PFSK-1 (cell line): ENCODE measurements around the gene HOXB6.

Experiments
- FOXP2 ChIP-seq: optimal IDR thresholded peaks from 2 replicates; pipeline ENCODE3; 2011; ENCODE audit warnings: borderline replicate concordance, control low read depth, inconsistent platforms; ENCODE audit not compliant: insufficient read depth; ENCODE audit errors: extremely low read length, extremely low read depth
- POLR2AphosphoS5 ChIP-seq: IDR thresholded peaks from 2 replicates; pipeline ENCODE4 v1.6.1; 2012; ENCODE audit warnings: low read depth, mild to moderate bottlenecking, control low read depth, low read length, moderate library complexity
- TAF1 ChIP-seq: IDR thresholded peaks from 2 replicates; pipeline ENCODE4 v1.6.1; 2012; ENCODE audit warnings: low read length, control low read depth, borderline replicate concordance; ENCODE audit not compliant: insufficient read depth
- TF ChIP-seq, protein P1 (sequence below), 2 experiments: IDR thresholded peaks; 2 replicates each; pipeline versions ENCODE4 v1.6.1 to v1.8.0; 2011 to 2012; ENCODE audit warnings: low read depth in 2 of 2, low read length in 2 of 2, control low read depth in 1 of 2, inconsistent platforms in 1 of 2, mild to moderate bottlenecking in 1 of 2, moderate library complexity in 1 of 2; ENCODE audit not compliant: insufficient read depth in 1 of 2

DNA sequence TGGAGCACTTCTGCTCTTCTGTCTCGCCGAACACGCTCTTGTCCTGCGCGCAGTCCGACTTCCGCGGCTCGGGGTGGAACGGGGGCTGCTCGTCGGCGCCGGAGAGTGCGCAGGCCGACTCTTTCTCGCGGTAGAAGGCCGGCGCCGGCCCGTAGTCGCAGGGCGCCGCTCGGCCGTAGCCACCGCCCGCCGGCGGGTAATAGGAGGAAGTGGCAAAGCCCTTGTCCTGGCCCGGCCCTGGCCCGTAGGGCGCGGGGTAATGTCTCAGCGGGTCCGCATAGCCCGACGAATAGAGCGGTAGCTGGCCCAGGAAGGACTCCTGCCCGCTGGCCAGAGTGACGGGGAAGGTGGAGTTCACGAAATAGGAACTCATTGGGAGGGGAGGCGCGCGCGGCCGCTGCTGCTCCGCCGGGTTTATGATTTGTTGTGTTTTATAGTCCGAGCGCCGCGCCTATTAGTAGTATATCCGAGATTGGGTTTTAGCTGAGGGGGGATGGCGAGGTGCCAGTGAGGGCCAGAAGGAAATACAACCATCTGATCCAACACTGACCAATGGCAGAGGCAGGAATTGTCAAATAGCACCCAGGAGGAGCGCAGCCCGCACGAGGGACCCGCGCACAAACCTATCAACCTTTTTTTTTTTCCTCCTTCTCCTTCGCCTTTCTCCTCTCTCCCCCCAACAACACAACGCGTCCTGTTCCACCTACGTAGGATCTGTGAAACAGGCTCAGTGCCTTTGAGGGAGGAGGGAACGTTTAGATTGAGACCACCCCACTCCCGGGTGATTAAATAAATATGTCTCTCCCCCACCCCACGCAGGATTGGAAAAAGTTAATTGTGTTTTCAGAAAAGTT is 6.8 kb downstream of the HOXB6 start:
- TF ChIP-seq POLR2AphosphoS5, result no peak
- no peak for TF ChIP-seq TAF1
- TF ChIP-seq FOXP2, result no peak
- TF ChIP-seq, protein P1, sequence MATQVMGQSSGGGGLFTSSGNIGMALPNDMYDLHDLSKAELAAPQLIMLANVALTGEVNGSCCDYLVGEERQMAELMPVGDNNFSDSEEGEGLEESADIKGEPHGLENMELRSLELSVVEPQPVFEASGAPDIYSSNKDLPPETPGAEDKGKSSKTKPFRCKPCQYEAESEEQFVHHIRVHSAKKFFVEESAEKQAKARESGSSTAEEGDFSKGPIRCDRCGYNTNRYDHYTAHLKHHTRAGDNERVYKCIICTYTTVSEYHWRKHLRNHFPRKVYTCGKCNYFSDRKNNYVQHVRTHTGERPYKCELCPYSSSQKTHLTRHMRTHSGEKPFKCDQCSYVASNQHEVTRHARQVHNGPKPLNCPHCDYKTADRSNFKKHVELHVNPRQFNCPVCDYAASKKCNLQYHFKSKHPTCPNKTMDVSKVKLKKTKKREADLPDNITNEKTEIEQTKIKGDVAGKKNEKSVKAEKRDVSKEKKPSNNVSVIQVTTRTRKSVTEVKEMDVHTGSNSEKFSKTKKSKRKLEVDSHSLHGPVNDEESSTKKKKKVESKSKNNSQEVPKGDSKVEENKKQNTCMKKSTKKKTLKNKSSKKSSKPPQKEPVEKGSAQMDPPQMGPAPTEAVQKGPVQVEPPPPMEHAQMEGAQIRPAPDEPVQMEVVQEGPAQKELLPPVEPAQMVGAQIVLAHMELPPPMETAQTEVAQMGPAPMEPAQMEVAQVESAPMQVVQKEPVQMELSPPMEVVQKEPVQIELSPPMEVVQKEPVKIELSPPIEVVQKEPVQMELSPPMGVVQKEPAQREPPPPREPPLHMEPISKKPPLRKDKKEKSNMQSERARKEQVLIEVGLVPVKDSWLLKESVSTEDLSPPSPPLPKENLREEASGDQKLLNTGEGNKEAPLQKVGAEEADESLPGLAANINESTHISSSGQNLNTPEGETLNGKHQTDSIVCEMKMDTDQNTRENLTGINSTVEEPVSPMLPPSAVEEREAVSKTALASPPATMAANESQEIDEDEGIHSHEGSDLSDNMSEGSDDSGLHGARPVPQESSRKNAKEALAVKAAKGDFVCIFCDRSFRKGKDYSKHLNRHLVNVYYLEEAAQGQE (IDR thresholded peaks at IDR 0.05; ENCODE audit: insufficient read depth in 1 of 2, low read depth in 2 of 2, low read length in 2 of 2), result no peak
